Measurements from ENCODE around the gene RGS14.

The RGS14 gene

GRCh38 chr5:177383181-177383580, 25.5 kb downstream of the RGS14 start:
- DNase-seq = no peak

- no peak for DNase-seq
Measured at GRCh38 chr5:177384134-177384533, 26.4 kb downstream of the RGS14 start, which contains the start of gene SLC34A1. Gene SLC34A1, plus strand, starts transcription at chr5:177384434. Its CDS starts 1,308 bp downstream, at chr5:177385742.

GRCh38 chr5:177385720-177386119, 28.0 kb downstream of the RGS14 start:
- DNase-seq = no peak

GRCh38 chr5:177386542-177386941, 28.8 kb downstream of the RGS14 start:
- no peak for DNase-seq

GRCh38 chr5:177387405-177387804, 29.7 kb downstream of the RGS14 start:
- no peak for DNase-seq

GRCh38 chr5:177388521-177389052, 30.9 kb downstream of the RGS14 start:
- DNase-seq = no peak

GRCh38 chr5:177389241-177390169, 31.8 kb downstream of the RGS14 start:
- peak; percentile 53 for DNase-seq

GRCh38 chr5:177390363-177391300, 32.9 kb downstream of the RGS14 start:
- peak; percentile 59 for DNase-seq

- DNase-seq = no peak
Measured at GRCh38 chr5:177392765-177393164, 35.0 kb downstream of the RGS14 start.

GRCh38 chr5:177393206-177393765, 35.6 kb downstream of the RGS14 start:
- DNase-seq = no peak

GRCh38 chr5:177393990-177394389, 36.3 kb downstream of the RGS14 start:
- no peak for DNase-seq

GRCh38 chr5:177396078-177396477, 38.4 kb downstream of the RGS14 start:
- no peak for DNase-seq

GRCh38 chr5:177396807-177397206, 39.1 kb downstream of the RGS14 start:
- no peak for DNase-seq

GRCh38 chr5:177397875-177398390, 40.2 kb downstream of the RGS14 start:
- DNase-seq = no peak

GRCh38 chr5:177399997-177400868, 42.5 kb downstream of the RGS14 start, which contains the start of gene PFN3:
Gene PFN3, minus strand, starts transcription at chr5:177400661. Its CDS starts 85 bp downstream, at chr5:177400576.
- DNase-seq = no peak

GRCh38 chr5:177402271-177403043, 44.7 kb downstream of the RGS14 start:
- DNase-seq = peak; percentile 78

- DNase-seq = peak; percentile 27
Measured at GRCh38 chr5:177403102-177403791, 45.5 kb downstream of the RGS14 start.

- peak; percentile 20 for DNase-seq
Measured at GRCh38 chr5:177403792-177404640, 46.3 kb downstream of the RGS14 start.

- DNase-seq = no peak
Measured at GRCh38 chr5:177404641-177405179, 47.0 kb downstream of the RGS14 start.
